ENCODE measurements around the gene LMNTD2. TPM values are rescaled to one million over a fixed set of nuclear protein-coding genes. Genes with fewer than 3 reads are reported as not detected.

LMNTD2 gene
- total and polyA plus RNA-seq, 2 of the 13 experiments (the other 11 are each of a cell fraction or from before 2014, with no cell fraction given): 1.1 to 3.1 TPM

GRCh38 chr11:535519-536454 is 24.8 kb downstream of the LMNTD2 start, which contains the start of gene HRAS (continued):
- TF ChIP-seq SRSF9 (IDR thresholded peaks at IDR 0.05; ENCODE audit: borderline replicate concordance, insufficient read depth, low read depth, low read length, poor library complexity, severe bottlenecking) (no peak), ARNTL (CRISPR knock-in tag; IDR thresholded peaks at IDR 0.05) (peak; percentile 64; the same call in 1 of the 2 replicates), ELK4 (CRISPR knock-in tag; IDR thresholded peaks at IDR 0.05; ENCODE audit: borderline replicate concordance) (no peak), ZBTB42 (CRISPR knock-in tag; IDR thresholded peaks at IDR 0.05) (no peak), ZNF282 (IDR thresholded peaks at IDR 0.05; ENCODE audit: partially characterized antibody) (no peak), ZNF234 (CRISPR knock-in tag; conservative IDR thresholded peaks at IDR 0.05) (no peak), ZNF329 (CRISPR knock-in tag; IDR thresholded peaks at IDR 0.05; ENCODE audit: low read depth) (no peak), JUND (CRISPR knock-in tag; IDR thresholded peaks at IDR 0.05) (no peak), YY1 (IDR thresholded peaks at IDR 0.05; ENCODE audit: insufficient read depth, insufficient replicate concordance, low read depth, low read length) (peak; percentile 44), DR1 (CRISPR knock-in tag; IDR thresholded peaks at IDR 0.05) (peak; percentile 16; the same call in 1 of the 2 replicates), ZNF800 (CRISPR knock-in tag; IDR thresholded peaks at IDR 0.05) (no peak), ZBTB7A (CRISPR knock-in tag; IDR thresholded peaks at IDR 0.05) (0 out of 2 replicates have a peak, but pooled peaks have one; percentile 30), ONECUT2 (CRISPR knock-in tag; IDR thresholded peaks at IDR 0.05) (no peak), ZNF441 (CRISPR knock-in tag; IDR thresholded peaks at IDR 0.05; ENCODE audit: borderline replicate concordance) (no peak; the same call in 1 of the 2 replicates), ZMYM4 (CRISPR knock-in tag; IDR thresholded peaks at IDR 0.05) (peak; percentile 25; the same call in 1 of the 2 replicates), HNF4G (IDR thresholded peaks at IDR 0.05; ENCODE audit: borderline replicate concordance, low read depth, low read length) (no peak), HNF4G (CRISPR knock-in tag; IDR thresholded peaks at IDR 0.05; ENCODE audit: borderline replicate concordance, low read depth) (peak; percentile 36; the same call in 1 of the 2 replicates), YEATS4 (CRISPR knock-in tag; IDR thresholded peaks at IDR 0.05; ENCODE audit: borderline replicate concordance) (peak; percentile 7; the same call in 1 of the 2 replicates), SP2 (CRISPR knock-in tag; IDR thresholded peaks at IDR 0.05) (peak; percentile 94), PHF21A (CRISPR knock-in tag; IDR thresholded peaks at IDR 0.05) (peak; percentile 21; the same call in 1 of the 2 replicates), ZNF225 (CRISPR knock-in tag; IDR thresholded peaks at IDR 0.05) (no peak), PHF20 (CRISPR knock-in tag; IDR thresholded peaks at IDR 0.05) (0 out of 2 replicates have a peak, but pooled peaks have one; percentile 19), TBP (CRISPR knock-in tag; IDR thresholded peaks at IDR 0.05) (no peak), DRAP1 (CRISPR knock-in tag; IDR thresholded peaks at IDR 0.05) (no peak; the same call in 1 of the 2 replicates), SMARCE1 (IDR thresholded peaks at IDR 0.05; ENCODE audit: borderline replicate concordance) (no peak), TSC22D2 (CRISPR knock-in tag; IDR thresholded peaks at IDR 0.05; ENCODE audit: borderline replicate concordance) (no peak)

Data from HepG2 (cell line).